ENCODE results near the gene PDE9A. TPM values are rescaled to one million over a fixed set of nuclear protein-coding genes. Genes with fewer than 3 reads are reported as not detected.

The PDE9A gene
- total RNA-seq, 1 experiment from 2014 or later: 44.8 TPM

GRCh38 chr21:42690586-42690985 is 37.2 kb downstream of the PDE9A start:
- DNase-seq (ENCODE audit: low spot score): no peak
- no peaks in the 10 kb centered on the region for H3K9me3 Mint-ChIP-seq
- H3K4me1 Mint-ChIP-seq: no peaks in the 10 kb centered on the region
- H3K4me3 Mint-ChIP-seq: no peak overlapping the region
- peaks cover 40% of the 10 kb centered on the region for H3K36me3 Mint-ChIP-seq
- ChIA-PET POLR2A (no interaction called here), CTCF (no interaction called here)
- no peak for TF ChIP-seq ZSCAN18 (CRISPR knock-in tag; IDR thresholded peaks at IDR 0.05)
- no peak for TF ChIP-seq JUN (CRISPR knock-in tag; IDR thresholded peaks at IDR 0.05)
- TF ChIP-seq ZNF121 (CRISPR knock-in tag; IDR thresholded peaks at IDR 0.05): no peak
- TF ChIP-seq RELA (CRISPR knock-in tag; IDR thresholded peaks at IDR 0.05; ENCODE audit: borderline replicate concordance): no peak
- no peak for TF ChIP-seq STAT6 (CRISPR knock-in tag; conservative IDR thresholded peaks at IDR 0.05; ENCODE audit: low read depth)
- TF ChIP-seq ZNF317 (CRISPR knock-in tag; IDR thresholded peaks at IDR 0.05; ENCODE audit: borderline replicate concordance, low read depth): no peak
- TF ChIP-seq ELF4 (CRISPR knock-in tag; IDR thresholded peaks at IDR 0.05; ENCODE audit: low read depth): no peak
- no peak for TF ChIP-seq ARID4B (CRISPR knock-in tag; IDR thresholded peaks at IDR 0.05; ENCODE audit: borderline replicate concordance)
- no peak for TF ChIP-seq MLX (CRISPR knock-in tag; IDR thresholded peaks at IDR 0.05)
- no peak for TF ChIP-seq ZNF263 (CRISPR knock-in tag; IDR thresholded peaks at IDR 0.05; ENCODE audit: low read depth)
- TF ChIP-seq ZNF219 (CRISPR knock-in tag; IDR thresholded peaks at IDR 0.05; ENCODE audit: borderline replicate concordance): no peak
- TF ChIP-seq ZNF425 (CRISPR knock-in tag; conservative IDR thresholded peaks at IDR 0.05): no peak
- TF ChIP-seq NFYB (CRISPR knock-in tag; conservative IDR thresholded peaks at IDR 0.05; ENCODE audit: low read depth): no peak
- TF ChIP-seq MAX (CRISPR knock-in tag; IDR thresholded peaks at IDR 0.05): no peak
- no peak for TF ChIP-seq ZNF396 (CRISPR knock-in tag; IDR thresholded peaks at IDR 0.05; ENCODE audit: borderline replicate concordance)
- no peak for TF ChIP-seq E2F4 (CRISPR knock-in tag; IDR thresholded peaks at IDR 0.05; ENCODE audit: borderline replicate concordance, low read depth)
- TF ChIP-seq GTF2I (CRISPR knock-in tag; conservative IDR thresholded peaks at IDR 0.05): no peak
- H3K27me3 Mint-ChIP-seq (ENCODE audit: low read depth): no peaks in the 10 kb centered on the region
- no peak overlapping the region for H3K27ac Mint-ChIP-seq
- no peak for ATAC-seq

All from WTC11 (cell line).